Astrocyte (in vitro differentiated cells and primary cell): ENCODE results near the gene MN1.

Experiments
- EZH2 ChIP-seq: IDR thresholded peaks from 2 replicates; pipeline ENCODE4 v1.6.1; 2012; ENCODE audit warnings: mild to moderate bottlenecking, low read length, inconsistent platforms; ENCODE audit not compliant: insufficient read depth
- TF ChIP-seq, protein P1 (sequence below): IDR thresholded peaks from 2 replicates; pipeline ENCODE4 v1.5.1; 2011; ENCODE audit warnings: low read depth, mild to moderate bottlenecking, inconsistent platforms, low read length, moderate library complexity; ENCODE audit not compliant: insufficient read depth

DNA sequence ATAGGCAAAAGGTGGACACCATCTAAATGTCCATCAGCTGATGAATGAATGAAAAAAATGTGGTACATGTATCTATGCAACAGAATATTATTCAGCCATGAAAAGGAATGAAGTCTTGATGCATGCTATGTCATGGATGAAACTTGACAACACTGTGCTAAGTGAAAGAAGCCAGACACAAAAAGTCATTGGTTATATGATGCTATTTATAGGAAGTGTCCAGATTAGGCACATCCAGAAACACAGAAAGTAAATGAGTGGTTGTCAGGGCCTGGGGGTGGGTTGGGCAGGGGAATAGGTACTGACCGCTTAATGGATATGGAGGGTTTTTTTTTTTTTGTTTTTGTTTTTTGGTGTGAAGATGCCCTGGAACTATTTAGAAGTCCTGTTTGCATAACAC is 21.7 kb upstream of the MN1 start:
- TF ChIP-seq EZH2 = no peak
- TF ChIP-seq, protein P1, sequence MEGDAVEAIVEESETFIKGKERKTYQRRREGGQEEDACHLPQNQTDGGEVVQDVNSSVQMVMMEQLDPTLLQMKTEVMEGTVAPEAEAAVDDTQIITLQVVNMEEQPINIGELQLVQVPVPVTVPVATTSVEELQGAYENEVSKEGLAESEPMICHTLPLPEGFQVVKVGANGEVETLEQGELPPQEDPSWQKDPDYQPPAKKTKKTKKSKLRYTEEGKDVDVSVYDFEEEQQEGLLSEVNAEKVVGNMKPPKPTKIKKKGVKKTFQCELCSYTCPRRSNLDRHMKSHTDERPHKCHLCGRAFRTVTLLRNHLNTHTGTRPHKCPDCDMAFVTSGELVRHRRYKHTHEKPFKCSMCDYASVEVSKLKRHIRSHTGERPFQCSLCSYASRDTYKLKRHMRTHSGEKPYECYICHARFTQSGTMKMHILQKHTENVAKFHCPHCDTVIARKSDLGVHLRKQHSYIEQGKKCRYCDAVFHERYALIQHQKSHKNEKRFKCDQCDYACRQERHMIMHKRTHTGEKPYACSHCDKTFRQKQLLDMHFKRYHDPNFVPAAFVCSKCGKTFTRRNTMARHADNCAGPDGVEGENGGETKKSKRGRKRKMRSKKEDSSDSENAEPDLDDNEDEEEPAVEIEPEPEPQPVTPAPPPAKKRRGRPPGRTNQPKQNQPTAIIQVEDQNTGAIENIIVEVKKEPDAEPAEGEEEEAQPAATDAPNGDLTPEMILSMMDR = no peak
